NCI-H2196 (cell line): ENCODE results near the gene CLEC18B.
"Not testable (repeated sequence)": the region's sequence is repeated elsewhere in the genome, so short reads cannot be mapped to it uniquely, and the experiment has no call there.

Source experiments
- DNase-seq: peaks from one replicate; lab custom pipeline; 2025; ENCODE audit not compliant: unreplicated experiment; lab: John Stamatoyannopoulos, UW

CLEC18B gene

DNA sequence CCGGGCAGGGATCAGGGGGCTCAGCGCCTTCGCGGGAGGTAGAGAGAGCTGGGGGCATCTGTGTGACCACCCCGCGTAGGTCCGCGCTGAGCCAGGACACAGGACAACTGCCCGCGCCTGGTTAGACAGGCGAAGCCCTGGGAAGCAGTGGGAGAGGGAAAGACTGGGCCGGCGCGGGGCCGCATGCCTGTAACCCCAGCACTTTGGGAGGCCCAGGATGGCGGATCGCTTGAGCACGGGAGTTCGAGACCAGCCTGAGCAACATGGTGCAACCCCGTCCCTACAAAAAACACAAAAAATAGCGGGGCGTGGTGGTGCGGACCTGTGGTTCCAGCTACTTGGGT is 13.9 kb downstream of the CLEC18B start:
- not testable (repeated sequence) for DNase-seq

DNA sequence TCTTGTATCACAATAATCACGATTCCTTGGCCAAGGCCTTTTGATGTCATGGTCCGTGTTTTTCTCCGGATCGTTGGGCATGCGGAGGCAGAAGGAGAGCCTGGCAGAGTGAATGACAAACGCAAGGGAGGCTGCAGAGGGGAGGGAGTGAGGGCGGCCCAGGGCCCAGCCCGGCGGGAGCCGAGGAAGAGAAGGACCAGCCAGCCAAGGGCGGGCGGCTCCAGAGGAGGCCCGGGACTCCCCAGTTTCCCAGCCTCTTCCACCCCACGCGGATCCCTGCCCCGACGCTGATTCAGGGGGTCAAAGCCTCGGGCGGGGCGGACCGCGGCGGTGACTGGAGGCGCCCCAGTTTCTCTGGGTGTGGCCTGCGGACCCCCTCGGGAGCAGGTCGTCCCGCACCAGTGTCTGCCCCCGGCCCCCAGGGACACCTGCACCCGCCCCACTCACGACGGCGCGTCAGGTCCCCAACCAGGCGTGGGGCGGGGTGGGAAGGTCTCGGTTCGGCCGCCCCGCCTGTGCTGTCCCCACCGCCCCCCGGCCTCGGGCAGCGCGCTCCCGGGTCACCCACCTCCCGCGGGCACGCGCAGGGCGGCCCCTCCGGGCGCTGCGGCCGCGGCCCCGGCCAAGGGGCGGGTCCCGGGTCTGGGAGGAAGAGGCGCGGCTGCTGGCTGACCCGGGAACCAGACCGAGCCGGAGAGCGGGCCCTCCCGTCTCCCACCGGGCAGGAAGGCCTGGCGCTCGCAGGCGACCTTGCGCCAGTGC is 14.5 kb downstream of the CLEC18B start:
- DNase-seq, result not testable (repeated sequence)

DNA sequence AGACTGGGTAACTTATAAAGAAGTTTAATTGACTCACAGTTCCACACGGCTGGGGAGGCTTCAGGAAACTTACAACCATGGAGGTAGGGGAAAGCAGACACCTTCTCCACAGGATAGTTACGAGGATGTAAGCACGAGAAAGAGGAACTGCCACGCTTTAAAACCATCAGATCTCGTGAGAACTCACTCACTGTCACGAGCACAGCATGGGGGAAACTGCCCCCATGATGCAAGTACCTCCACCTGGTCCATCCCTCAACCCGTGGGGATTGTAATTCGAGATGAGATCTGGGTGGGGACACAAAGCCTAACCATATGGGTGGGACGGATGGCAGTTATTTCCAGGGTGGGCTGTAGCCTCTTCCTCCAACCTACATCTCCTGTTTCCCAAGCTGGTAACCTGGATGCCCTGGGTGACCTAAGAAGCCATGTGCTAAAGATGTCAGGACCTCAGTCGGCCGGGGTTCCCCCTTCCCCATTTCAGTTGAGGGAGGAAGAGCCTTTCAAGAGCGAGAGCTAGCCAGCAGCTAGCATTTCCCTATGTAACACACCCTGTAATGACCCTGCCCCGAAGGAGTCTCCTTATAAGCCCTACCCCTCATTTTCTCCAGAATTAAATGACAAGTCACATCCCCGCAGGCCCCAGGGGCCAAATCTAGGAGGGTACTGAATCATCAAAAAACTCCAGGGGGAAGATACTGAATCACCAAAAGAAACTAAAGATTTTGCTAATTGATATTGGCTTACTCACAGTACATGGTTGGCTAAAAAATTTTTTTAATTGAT is 16.9 kb downstream of the CLEC18B start:
- DNase-seq, result not testable (repeated sequence)

DNA sequence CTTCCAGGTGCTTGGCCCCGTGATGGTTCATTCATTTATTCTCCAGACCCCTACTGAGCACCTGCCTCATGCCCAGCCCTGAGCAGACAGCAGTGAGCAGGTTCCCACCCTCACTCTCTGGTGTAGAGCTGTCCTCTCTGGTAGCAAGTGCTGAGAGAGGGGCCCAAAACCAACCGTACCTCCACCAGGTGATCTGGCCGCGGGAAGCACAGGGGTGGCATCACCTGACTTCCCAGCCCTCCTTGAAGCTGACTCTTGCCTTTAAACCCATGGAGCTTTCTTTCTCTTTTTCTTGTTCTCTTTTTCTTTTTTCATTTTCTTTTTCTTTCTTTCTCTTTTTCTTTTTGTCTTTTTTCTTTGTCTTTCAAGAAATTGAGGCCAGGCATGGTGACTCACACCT is 21.0 kb downstream of the CLEC18B start:
- not testable (repeated sequence) for DNase-seq

DNA sequence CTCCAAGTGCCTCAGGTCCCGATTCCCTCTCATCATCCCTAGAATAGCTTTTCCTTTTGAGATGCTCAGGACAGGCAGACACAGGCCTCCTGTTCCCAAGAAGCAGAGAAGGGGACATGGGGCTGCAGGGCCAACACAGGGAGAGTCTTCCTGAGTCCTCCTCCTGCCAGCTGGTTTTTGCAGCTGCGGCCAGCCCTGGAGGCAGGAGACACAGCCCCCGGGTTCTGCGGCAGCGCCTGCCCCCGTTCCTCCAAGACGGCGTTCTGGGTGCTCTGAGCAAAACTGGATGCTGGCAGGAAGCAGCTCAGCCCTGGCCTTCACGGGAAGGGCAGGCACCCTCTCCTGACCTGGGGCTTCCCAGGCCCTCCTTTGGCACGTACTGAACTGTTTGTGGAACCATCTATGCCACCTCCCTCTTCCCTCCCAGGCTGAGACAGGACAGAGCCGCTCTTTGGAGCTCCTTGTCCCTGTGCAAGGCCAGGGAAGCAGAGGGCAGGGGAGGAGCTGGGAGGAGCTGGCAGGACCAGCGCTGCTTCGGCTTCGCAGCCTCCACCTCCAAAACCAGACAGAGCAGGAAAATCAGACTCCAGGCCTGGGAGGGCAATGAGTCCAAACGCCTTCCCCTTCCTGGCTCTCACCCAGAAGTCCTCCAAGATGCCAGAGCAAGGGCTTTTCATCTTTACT is 22.9 kb downstream of the CLEC18B start:
- DNase-seq, result not testable (repeated sequence)

DNA sequence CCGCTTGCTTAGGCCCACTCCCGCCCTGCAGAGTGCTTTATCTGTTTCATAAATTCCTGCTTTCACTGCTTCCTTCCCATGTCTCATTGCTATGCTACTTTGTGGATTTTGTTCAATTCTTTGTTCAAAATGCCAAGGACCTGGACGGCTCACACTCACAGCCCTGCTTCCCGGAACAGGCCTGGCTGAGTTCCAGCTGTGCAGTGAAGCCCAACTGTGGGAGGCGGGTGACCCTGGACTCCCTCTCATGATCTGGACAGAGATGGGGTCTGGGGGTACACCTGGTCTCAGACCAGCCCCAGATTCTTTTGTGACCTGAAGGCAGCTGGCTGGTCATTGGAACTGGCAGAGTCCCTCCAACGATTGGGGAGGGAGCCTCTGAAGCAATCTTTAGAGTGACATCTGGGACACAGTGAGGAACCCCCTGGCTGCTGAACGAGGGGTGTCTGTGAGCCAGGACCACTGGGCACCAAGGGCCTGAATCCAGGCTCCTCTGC is 24.7 kb downstream of the CLEC18B start:
- not testable (repeated sequence) for DNase-seq

DNA sequence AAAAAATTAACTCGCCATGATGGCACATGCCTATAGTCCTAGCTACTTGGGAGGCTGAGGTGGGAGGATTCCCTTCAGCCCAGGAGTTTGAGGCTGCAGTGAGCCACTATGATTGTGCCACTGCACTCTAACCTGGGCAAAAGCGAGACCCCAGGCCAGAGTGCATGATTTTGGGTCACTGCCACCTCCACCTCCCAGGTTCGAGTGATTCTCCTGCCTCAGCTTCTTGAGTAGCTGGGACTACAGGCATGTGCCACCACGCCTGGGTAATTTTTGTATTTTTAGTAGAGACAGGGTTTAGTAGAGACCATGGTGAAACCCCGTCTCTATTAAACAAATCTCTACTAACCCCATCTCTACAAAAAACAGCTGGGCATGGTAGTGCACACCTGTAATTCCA is 26.7 kb downstream of the CLEC18B start:
- DNase-seq, result not testable (repeated sequence)

DNA sequence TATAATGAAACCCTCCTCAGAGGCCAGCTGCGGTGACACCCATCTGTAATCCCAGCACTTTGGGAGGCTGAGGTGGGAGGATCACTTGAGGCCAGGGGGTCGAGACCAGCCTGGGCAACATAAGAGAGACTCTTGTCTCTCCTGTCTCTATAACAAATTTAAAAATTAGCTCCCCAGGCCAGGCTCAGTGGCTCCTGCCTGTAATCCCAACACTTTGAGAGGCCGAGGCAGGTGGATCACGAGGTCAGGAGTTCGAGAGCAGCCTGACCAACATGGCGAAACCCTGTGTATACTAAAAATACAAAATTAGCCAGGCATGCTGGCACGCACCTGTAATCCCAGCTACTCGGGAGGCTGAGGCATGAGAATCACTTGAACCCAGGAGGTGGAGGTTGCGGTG is 27.1 kb downstream of the CLEC18B start:
- DNase-seq, result not testable (repeated sequence)

DNA sequence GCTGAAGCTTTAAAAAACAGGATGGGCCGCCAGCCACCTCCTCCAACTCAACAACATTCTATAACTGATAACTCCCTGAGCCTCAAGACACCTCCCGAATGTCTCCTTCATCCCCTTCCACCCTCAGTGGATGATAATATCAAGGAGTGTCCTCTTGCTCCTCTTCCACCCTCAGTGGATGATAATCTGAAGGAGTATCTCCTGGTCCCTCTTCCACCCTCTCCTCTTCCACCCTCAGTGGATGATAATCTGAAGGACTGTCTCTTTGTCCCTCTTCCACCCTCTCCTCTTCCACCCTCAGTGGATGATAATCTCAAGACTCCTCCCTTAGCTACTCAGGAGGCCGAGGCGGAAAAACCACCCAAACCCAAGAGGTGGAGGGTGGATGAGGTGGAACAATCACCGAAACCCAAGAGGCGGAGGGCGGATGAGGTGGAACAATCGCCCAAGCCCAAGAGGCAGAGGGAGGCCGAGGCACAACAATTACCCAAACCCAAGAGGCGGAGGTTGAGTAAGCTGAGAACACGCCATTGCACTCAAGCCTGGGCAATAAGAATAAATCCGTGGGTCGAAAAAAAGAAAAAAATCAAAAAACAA is 29.7 kb downstream of the CLEC18B start:
- not testable (repeated sequence) for DNase-seq

DNA sequence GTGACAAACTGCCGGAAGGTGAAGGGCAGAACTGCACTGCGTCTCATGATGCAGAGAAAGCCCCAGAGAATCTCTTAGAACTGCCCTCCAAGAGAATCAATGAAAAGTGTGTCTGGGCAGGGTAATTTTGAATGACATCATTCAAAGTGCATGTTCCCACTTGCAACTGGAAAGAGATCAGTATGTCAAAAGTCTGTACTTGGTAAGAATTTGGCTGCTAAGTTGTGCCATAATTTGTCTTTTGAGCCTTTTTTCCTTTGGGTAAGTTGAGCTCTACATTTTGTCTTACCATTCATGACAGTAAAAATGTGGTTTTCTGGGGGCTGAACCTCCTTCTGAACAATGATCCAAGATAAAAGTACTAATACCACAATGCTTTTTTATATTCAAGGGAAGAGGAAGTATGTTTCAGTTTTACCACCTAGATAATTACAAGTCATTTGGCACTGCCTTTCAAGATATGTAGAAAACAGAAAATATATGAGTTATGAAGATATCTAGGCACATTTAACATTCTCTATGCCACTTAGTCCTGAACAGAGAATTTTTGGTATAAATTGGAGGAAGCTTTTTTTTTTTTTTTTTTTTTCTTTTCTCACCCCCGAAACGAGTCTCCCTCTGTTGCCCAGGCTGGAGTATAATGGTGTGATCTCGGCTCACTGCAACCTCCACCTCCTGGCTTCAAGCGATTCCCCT is 38.8 kb downstream of the CLEC18B start:
- DNase-seq, result not testable (repeated sequence)

DNA sequence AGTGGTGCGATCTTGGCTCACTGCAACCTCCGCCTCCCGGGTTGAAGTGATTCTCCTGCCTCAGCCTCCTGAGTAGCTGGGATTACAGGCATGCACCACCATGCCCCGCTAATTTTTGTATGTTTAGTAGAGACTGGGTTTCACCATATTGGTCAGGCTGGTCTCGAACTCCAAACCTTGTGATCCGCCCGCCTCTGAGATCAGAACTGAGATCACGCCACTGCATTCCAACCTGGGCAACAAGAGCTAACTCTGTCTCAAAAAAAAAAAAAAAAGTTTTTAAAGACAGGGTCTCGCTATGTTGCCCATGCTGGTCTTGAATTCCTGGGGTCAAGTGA is 47.5 kb downstream of the CLEC18B start:
- DNase-seq, result not testable (repeated sequence)

DNA sequence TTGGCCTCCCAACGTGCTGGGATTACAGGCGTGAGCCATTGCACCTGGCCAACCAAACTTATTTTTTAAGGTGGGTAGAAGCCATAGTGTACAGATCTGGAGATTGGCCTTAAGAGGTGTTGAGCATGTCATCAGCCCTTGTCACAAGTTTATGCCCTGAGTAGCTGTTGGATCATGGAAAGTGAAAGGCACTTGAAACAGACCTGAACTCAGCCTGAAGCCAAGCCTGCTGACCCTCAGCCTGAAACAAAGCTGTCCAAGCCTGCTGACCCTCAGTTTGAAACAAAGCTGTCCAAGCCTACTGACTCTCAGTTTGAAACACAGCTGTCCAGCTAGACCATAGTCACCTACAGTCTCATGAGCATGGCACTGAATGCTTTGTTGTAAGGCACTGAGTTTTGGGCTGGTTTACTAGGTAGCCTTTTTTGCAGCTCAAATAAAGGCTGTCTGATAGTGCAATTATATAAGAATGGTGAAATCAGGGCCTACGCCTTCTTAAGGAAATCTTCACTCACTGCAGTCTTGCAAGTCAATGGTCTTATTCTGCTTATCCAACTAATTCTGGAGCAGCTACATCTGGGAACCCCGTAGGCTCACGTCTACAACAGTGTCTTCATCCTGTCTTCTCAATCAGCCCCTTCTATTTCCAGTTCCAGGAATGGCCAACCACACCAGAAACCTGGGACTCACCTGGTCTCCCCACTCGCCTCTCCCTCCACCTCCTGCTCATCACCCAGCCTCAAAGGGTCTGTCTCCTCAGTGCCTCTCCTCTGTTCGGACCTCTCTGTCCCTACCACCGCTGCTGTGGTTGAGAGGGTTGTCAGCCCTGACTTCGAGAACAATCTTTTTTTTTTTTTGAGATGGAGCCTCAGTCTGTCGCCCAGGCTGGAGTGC is 48.1 kb downstream of the CLEC18B start:
- no peak for DNase-seq

DNA sequence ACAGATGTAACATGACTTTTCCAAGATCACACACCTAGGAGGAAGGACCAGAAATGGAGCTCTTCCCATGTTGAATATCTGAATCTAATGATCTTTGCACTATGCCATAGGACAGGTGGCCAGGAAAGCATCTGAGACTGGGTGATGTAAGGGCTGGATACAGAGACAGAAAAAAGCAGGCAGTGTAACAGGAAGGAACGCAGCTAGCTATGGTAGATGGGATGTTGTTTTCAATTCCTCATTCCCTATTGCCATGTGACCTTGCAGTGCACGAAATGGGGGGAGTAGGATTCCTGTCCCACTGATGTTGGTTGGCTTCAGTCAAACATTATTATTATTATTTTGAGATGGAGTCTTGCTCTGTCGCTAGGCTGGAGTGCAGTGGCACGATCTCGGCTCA is 48.9 kb downstream of the CLEC18B start:
- no peak for DNase-seq

DNA sequence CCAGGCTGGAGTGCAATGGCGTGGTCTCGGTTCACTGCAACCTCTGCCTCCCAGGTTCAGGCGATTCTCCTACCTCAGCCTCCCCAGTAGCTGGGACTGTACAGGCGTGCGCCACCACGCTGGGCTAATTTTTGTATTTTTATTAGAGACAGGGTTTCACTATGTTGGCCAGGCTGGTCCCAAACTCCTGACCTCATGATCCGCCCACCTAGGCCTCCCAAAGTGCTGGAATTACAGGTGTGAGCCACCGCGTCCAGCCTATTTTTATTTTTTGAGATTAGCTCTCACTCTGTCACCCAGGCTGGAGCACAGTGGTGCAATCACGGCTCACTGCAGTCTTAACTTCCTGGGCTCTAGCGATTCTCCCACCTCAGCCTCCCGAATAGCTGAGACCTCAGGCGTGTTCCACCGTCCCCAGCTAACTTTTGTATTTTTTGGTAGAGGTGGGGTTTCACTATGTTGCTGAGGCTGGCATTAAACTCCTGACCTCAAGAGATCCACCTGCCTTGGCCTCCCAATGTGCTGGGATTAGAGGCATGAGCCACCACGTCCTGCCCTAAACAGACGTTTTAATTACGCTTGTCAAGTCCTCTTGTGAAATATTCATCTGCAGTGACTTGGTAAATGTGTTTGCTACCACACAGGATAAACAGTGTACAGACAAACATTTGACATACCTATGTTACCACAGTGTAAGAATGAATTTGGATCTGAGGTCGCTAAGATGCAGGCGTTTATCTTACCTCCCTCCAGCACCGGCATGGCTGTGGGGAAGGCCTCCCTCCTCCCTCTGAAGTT is 50.7 kb downstream of the CLEC18B start:
- DNase-seq, result not testable (repeated sequence)

DNA sequence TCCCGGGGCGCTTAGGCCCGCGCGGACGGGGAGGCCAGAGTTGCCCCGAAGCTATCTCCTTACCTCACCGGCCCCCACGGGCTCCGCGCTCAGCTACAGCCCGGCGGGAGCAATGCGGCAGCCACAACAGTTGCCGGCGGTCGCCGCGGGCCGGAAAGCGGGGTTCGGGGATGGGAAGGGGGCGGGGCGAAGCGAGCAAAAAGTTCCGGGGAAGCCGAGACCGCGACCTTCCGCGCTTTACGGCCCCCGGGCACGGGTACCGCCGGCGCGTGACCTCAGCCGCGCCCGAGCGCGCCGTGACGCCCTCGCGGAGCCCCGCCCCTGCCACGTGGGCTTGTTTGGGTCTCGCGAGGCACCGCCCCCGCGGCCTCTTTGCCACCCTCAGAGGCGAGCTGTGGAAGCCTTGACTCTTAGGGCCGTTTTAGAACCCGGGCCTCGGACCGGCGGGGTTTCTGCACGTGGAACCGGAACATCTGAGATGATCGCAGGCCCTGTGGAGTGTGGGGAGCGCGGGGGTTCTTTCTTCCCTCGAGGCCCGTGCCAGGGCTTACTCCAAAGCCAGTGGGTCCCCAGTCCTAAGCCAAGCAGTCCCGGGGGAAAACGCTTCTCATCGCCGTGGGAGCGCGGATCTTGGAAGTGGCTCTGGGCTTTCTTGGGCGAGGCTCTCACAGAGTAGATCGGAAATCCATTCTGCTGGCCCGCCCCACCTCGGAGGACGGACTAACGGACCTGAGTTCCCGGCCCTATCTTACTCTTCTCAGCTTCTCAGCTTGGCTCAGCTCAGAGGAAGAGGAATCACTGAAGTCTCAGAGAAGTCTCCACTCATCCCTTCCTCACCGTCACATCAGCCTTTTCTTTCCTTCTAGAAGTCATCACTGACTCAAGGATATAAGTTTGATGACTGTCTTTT is 53.0 kb downstream of the CLEC18B start:
- peak; percentile 95 for DNase-seq

DNA sequence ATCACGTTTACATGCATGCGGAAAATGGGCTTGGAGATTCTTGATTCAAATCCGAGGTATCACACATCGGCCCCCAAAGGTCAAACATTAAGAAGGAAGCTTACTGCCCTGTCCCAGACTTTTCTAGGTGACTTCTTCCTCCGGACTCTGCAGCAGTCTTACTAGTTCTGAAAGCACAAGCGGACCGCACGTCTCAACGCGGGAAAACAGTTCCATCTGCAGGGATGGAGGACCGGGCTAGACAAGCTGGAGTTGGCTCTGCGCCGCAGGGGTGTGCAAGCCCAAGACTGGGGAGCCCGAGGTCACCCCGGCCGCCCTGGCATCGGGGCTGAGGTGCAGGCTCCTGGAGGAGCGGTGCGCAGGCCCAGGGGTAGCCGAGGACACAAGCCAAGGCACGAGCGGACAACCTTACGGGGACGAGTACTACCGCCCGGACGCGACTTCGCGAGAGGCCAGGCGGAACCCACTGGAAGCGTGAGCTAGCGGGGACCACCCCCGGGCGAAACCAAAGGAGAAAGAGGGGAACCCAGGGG is 53.7 kb downstream of the CLEC18B start:
- not testable (repeated sequence) for DNase-seq
